ENCODE results near the gene RELA.

The RELA gene

DNA sequence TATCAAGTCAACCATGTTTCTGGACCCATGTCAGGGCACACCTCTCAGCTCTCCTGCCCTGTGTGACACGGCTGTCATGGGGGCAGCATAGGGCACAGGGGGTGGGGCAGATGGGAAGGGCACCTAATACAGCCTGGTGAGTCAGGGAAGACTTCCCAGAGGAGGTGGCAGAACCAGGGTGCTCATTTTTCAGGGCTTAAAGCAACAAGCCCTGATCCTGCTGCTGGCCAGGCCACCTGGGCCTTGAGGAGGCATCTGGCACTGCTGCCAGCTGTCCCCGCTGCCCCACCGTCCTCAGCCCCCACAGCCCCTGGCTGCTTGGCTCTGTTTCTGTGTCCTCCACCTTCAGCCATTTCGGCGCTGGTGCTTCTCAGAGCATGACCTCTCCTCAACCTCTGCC is 53.1 kb downstream of the RELA start:
- DNase-seq, result no peak
- H3K4me1 Mint-ChIP-seq (ENCODE audit: low read depth), result peaks cover 47% of the 10 kb centered on the region
- H3K4me3 Mint-ChIP-seq, result peak overlapping the region; percentile 20
- H3K27ac Mint-ChIP-seq, result peak overlapping the region; percentile 91
- no peaks in the 10 kb centered on the region for H3K27me3 Mint-ChIP-seq
- H3K9me3 Mint-ChIP-seq, result no peaks in the 10 kb centered on the region
- H3K36me3 Mint-ChIP-seq (ENCODE audit: low read depth), result peaks cover 84% of the 10 kb centered on the region

DNA sequence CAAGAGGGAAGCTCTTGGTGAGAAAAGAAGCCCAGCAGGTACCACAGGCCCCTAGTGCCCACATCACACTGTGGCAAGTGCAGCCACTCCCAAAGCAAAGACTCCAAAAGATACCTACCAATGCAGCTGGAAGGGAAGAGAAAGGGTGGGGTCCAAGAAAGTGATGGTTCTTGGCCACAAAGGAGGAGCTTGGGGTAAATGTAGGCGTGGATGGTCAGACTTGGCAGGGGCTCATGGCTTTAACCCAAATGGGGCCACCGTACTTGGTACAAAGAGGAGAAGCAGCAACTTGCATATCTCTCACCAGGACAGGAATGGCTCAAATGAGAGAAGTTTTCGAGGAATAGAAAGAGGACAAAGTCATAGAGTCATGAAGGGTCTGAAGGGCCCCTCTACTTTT is 53.5 kb downstream of the RELA start:
- Mint-ChIP-seq H3K27ac (peak overlapping the region; percentile 91), H3K4me1 (ENCODE audit: low read depth) (peaks cover 47% of the 10 kb centered on the region), H3K27me3 (no peaks in the 10 kb centered on the region), H3K36me3 (ENCODE audit: low read depth) (peaks cover 85% of the 10 kb centered on the region), H3K4me3 (no peak overlapping the region), H3K9me3 (no peaks in the 10 kb centered on the region)
- DNase-seq, result no peak

DNA sequence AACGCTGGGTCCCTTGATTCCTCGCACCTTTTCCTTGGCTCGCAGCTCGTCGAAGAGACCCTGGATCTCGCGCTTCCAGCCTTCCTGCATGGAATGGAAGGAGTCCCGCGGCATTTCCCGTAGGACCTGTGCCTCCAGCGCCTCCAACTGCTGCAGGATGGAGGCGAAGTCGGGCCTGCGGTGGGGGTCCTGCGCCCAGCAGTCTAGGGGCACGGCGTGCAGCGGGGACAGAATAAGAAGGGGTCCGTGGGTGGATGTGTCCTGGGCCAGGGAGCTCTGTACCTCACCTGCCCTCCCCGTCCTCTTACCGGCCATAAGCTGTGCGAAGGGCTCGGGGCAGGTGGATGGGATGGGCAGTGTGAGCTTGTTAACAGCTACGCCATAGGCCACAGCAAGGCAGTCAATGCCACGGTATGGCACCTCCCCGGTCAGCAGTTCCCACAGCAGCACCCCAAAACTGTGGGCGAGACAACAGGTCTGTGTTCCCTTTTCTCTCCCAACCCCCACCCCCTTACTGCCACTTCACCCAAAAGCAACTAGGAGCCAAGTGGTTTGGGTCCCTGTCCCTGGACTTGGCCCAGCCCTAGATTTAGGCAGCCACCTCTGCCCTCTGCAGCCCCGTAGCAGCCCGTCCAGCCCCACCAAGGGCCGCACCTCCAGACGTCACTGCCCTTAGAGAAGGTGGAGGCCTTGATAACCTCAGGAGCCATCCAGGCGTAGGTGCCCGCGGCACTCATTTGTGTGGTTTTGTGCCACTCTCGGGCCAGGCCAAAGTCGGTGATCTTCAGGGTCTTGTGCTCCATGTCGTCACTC is 54.9 kb downstream of the RELA start:
- peak overlapping the region; percentile 65 for H3K27ac Mint-ChIP-seq
- H3K4me1 Mint-ChIP-seq (ENCODE audit: low read depth), result peaks cover 42% of the 10 kb centered on the region
- peaks cover 91% of the 10 kb centered on the region for H3K36me3 Mint-ChIP-seq (ENCODE audit: low read depth)
- H3K9me3 Mint-ChIP-seq, result no peaks in the 10 kb centered on the region
- no peak overlapping the region for H3K4me3 Mint-ChIP-seq
- no peaks in the 10 kb centered on the region for H3K27me3 Mint-ChIP-seq
- DNase-seq, result no peak

DNA sequence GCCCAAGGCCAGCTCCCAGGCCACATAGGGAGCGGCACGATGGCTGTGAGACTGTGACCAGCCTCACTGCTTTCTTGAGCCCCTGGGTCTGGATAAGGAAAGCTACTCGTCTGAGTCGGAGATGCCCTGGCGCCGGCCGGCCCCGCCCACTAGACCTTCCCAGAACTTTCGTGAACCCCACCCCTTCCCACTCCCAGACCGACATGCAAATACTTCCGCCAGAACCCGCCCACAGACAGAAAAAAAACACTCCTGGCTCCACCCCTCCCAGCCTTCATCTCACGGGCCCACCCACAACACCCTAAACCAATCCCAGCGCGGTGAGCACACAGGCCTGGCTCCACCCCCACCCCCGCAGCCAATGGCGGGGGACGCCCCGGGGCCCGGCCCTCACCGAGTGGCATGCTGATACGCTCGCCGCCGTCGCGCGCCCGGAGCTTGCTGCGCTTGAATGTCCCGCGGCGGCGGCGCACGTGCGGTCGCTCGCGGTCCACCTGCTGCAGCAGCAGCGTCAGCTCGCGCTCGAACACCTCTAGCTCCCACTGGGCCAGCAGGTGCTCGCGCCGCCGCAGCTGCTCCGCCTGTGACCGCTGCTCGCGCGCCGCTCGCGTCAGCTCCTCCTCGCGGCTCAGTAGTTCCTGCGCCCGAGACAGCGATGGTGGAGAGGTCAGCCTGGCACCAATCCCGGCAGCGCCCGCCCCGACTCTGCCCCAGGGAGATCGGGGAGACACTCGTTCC is 55.7 kb downstream of the RELA start:
- Mint-ChIP-seq H3K27ac (no peak overlapping the region), H3K4me1 (ENCODE audit: low read depth) (peaks cover 35% of the 10 kb centered on the region)

DNA sequence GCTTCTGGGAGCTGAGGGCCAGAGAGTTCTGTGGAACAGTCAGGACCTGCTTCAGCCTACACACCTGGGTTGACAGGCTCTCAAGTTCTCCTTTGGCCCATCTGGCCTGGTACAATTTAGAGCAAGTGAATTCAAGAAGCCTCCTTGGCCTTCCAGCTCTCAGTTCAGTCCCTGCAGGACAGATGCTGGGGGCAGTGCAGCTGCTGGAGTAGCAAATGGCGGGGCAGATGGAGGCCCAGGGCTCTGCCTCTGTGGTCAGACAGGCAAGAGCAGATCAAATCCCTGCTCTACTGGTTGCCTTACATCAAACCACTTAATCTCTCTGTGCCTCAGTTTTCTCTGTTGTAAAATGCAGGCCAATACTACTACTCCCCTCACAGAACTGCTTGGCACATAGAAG is 58.5 kb downstream of the RELA start:
- peaks cover 79% of the 10 kb centered on the region for H3K36me3 Mint-ChIP-seq (ENCODE audit: low read depth)
- no peaks in the 10 kb centered on the region for H3K9me3 Mint-ChIP-seq
- no peak for DNase-seq
- peak overlapping the region; percentile 50 for H3K27ac Mint-ChIP-seq
- H3K27me3 Mint-ChIP-seq, result no peaks in the 10 kb centered on the region
- peaks cover 9% of the 10 kb centered on the region for H3K4me1 Mint-ChIP-seq (ENCODE audit: low read depth)
- no peak overlapping the region for H3K4me3 Mint-ChIP-seq

More for the DNA sequence above, 55.7 kb downstream of the RELA start:
- Mint-ChIP-seq H3K36me3 (ENCODE audit: low read depth) (peaks cover 90% of the 10 kb centered on the region), H3K27me3 (no peaks in the 10 kb centered on the region), H3K4me3 (no peak overlapping the region), H3K9me3 (no peaks in the 10 kb centered on the region)
- DNase-seq, result no peak
